Ascending aorta (tissue), 2 donors: ENCODE measurements around the gene MAML2. TPM values are rescaled to one million over a fixed set of nuclear protein-coding genes. Genes with fewer than 3 reads are reported as not detected.

Experiments used
- DNase-seq, 2 donors: peaks; one replicate each; pipeline ENCODE4 v3.0.0-alpha.2; 2019; ENCODE audit warnings: low spot score in 2 of 2
- H3K27ac ChIP-seq, 2 donors: fragments of 200-600 bp; sonication (generic); one replicate each; pipeline ENCODE4 v1.5.1; 2016 to 2017; ENCODE audit warnings: mild to moderate bottlenecking in 1 of 2
- H3K27me3 ChIP-seq: fragments of 200-600 bp; sonication (generic); one replicate; pipeline ENCODE4 v1.5.1; 2017
- H3K36me3 ChIP-seq, 2 donors: fragments of 200-600 bp; sonication (generic); one replicate each; pipeline ENCODE4 v1.5.1; 2016
- H3K4me1 ChIP-seq, 2 donors: fragments of 200-600 bp; sonication (generic); one replicate each; pipeline ENCODE4 v1.5.1; 2016 to 2017; ENCODE audit warnings: mild to moderate bottlenecking in 1 of 2
- H3K4me3 ChIP-seq, 2 donors: fragments of 200-600 bp; sonication (generic); one replicate each; pipeline ENCODE4 v1.5.1; 2016 to 2017; ENCODE audit warnings: mild to moderate bottlenecking in 1 of 2
- H3K9me3 ChIP-seq, 2 donors: fragments of 200-600 bp; sonication (generic); one replicate each; pipeline ENCODE4 v1.5.1; 2016
- intact Hi-C: fragments of 100-400 bp; cut with DNase I; formaldehyde crosslinking; loops from one replicate; pipeline ENCODE4 v1.15.1; 2023
- total RNA-seq: library from RNA; depleted of rRNA; stranded (reverse); fragments of >200 nt; gene quantifications from one replicate; pipeline ENCODE4 v1.1.0, GENCODE V29; 2016
- TF ChIP-seq, protein P1 (sequence below), 3 experiments: fragments of 200-600 bp in 2 of 3; fragments of 450-650 bp in 1 of 3; sonication (generic) in 2 of 3; IDR thresholded peaks; one replicate each; pipeline ENCODE4 v1.5.1; 2016 to 2019; ENCODE audit warnings: antibody characterized with exemption in 3 of 3, mild to moderate bottlenecking in 1 of 3, moderate library complexity in 1 of 3

MAML2 gene
- total RNA-seq, 1 donor from 2014 or later: 13.2 TPM

DNA sequence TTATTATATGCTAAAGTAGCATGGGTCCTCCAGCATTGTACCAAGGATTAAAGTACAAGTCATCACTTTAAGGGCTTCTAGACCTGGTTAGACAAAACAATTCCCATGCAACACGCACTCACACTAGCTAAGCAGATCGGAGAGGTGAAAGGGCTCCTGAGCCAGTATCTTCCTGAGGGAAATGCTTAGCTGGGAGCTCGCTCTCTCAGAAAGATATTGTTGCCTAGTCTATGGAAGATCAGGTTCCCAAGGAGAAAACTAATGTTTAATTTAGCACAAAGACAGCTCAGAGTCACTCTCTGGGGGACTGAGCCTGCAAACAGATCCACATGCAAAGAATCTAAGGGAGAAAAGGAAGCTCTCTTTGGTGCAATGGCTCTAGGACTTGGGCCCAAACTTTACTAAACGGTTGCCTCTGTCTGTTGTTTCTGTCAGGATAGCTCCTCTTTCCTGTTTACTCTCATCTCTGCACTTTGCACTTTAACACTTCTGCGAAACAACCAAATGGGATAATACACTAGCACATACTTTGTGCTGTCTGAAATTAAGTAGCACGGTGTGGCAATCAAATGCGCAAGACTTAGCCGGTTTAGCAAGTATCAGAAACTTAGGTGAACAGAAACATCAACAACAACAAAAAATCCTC is 10.7 kb downstream of the MAML2 start:
- intact Hi-C loops: no loop called here

DNA sequence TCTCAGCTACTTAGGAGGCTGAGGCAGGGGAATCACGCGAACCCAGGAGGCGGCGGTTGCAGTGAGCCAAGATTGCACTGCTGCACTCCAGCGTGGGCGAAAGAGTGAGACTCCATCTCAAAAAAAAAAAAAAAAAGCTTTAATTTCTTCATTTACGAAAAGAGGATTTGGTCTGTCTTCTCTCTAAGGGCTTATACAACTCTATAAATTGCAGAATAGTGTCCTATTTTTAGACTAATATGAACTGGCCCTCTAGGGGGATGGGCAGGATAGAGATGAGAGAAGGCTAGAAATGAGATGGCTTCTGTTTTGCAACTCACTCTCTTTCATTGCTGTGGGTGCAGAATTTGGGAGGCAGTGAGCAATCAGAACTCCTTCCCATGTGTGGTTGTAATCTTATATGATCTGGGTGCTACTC is 11.3 kb downstream of the MAML2 start:
- H3K27ac ChIP-seq: no peak overlapping the region
- H3K36me3 ChIP-seq: no peaks in the 10 kb centered on the region
- no peak overlapping the region for H3K4me3 ChIP-seq
- no peaks in the 10 kb centered on the region for H3K9me3 ChIP-seq
- H3K27me3 ChIP-seq: no peaks in the 10 kb centered on the region
- DNase-seq: no peak
- intact Hi-C loops: no loop called here
- H3K4me1 ChIP-seq: peaks cover 3 to 47% of the 10 kb centered on the region in 2 donors
- TF ChIP-seq, protein P1, sequence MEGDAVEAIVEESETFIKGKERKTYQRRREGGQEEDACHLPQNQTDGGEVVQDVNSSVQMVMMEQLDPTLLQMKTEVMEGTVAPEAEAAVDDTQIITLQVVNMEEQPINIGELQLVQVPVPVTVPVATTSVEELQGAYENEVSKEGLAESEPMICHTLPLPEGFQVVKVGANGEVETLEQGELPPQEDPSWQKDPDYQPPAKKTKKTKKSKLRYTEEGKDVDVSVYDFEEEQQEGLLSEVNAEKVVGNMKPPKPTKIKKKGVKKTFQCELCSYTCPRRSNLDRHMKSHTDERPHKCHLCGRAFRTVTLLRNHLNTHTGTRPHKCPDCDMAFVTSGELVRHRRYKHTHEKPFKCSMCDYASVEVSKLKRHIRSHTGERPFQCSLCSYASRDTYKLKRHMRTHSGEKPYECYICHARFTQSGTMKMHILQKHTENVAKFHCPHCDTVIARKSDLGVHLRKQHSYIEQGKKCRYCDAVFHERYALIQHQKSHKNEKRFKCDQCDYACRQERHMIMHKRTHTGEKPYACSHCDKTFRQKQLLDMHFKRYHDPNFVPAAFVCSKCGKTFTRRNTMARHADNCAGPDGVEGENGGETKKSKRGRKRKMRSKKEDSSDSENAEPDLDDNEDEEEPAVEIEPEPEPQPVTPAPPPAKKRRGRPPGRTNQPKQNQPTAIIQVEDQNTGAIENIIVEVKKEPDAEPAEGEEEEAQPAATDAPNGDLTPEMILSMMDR (IDR thresholded peaks at IDR 0.05): no peak

More for the DNA sequence above, 10.7 kb downstream of the MAML2 start:
- Histone ChIP-seq H3K27me3 (no peaks in the 10 kb centered on the region), H3K27ac (no peak overlapping the region), H3K9me3 (no peaks in the 10 kb centered on the region), H3K4me1 (peaks cover 3 to 53% of the 10 kb centered on the region in 2 donors), H3K36me3 (no peaks in the 10 kb centered on the region), H3K4me3 (no peak overlapping the region)
- no peak for DNase-seq
- TF ChIP-seq, protein P1 (IDR thresholded peaks at IDR 0.05): no peak

DNA sequence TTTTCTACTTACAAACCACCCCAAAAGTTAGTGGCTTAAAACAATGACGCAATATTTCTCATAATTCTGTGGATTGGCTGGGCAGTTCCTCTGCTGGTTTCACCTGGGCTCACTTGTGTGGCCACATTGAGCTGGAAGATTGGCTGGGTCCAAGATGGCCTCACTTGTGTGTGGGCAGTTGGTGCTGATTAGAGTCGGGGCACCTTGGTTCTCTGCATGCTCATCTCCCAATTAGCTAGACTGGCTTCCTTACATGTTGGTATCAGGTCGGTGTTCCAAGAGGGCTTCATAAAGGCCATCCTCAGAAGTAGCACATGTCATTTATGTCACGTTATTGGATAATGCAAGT is 12.5 kb downstream of the MAML2 start:
- H3K27me3 ChIP-seq: no peaks in the 10 kb centered on the region
- TF ChIP-seq, protein P1 (IDR thresholded peaks at IDR 0.05): no peak
- no peaks in the 10 kb centered on the region for H3K36me3 ChIP-seq
- peak overlapping the region in 1 of 2 donors; percentile 69 for H3K27ac ChIP-seq
- DNase-seq: no peak
- H3K4me1 ChIP-seq: peaks cover 3 to 42% of the 10 kb centered on the region in 2 donors
- intact Hi-C loops: no loop called here
- no peak overlapping the region for H3K4me3 ChIP-seq
- H3K9me3 ChIP-seq: no peaks in the 10 kb centered on the region

DNA sequence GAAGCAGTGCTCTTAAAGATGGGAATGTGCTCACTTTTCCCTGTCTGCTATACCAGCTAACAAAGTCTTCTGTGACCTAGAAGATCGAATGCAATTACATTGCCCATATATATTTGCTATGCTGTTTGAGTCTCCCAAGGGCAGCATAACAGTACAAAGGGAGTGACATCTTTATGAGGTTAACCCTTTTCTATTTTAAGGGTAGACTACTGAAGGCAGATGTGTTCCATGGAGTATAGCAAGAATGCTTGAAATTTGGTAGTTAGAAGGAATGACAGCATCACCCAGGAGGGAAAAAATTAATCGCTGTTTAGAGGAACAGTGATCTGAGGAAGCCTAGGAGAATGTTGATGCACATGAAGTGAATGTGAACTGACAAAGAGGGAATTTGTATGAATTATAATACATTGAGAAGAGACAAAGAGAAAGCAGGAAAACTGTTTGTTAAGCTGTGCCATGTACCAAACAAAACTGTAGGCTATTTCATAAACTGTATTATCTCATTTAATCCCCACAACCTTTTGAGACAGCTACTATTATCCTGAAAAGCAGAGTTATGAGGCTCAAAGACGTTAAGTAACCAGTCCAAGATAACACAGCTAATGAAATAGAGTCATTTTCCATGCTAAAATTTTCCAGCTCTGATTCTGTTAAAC is 13.0 kb downstream of the MAML2 start:
- Histone ChIP-seq H3K36me3 (no peaks in the 10 kb centered on the region), H3K27ac (peak overlapping the region; percentile 15 to 69), H3K4me1 (peaks cover 3 to 46% of the 10 kb centered on the region in 2 donors), H3K27me3 (no peaks in the 10 kb centered on the region), H3K9me3 (no peaks in the 10 kb centered on the region), H3K4me3 (no peak overlapping the region)
- TF ChIP-seq, protein P1 (IDR thresholded peaks at IDR 0.05): no peak
- intact Hi-C loops: no loop called here
- DNase-seq: no peak

DNA sequence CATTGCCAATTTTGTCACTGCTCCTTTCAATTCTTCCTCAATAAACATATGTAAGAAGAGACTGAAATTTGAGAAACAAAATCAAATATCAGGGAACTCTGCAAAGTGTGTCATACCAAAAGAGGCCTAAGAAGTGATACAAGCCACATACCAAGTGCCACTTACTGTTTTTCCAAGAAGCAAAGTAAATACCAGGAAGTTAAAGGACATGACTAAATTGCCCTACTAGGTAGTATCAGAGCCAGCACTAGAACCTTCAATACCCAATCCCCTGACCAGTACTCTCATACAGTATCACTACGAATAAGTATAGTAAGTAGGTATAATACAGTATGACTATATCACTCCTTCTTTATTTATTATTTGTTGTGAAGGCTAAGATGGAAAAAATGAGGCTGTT is 13.6 kb downstream of the MAML2 start:
- H3K4me1 ChIP-seq: peaks cover 3 to 48% of the 10 kb centered on the region in 2 donors

More for the DNA sequence above, 13.6 kb downstream of the MAML2 start:
- TF ChIP-seq, protein P1 (IDR thresholded peaks at IDR 0.05): no peak
- no peaks in the 10 kb centered on the region for H3K36me3 ChIP-seq
- H3K4me3 ChIP-seq: no peak overlapping the region
- DNase-seq: no peak
- H3K27ac ChIP-seq: peak overlapping the region; percentile 15 to 69
- no peaks in the 10 kb centered on the region for H3K9me3 ChIP-seq
- no peaks in the 10 kb centered on the region for H3K27me3 ChIP-seq
- intact Hi-C loops: no loop called here
